K562 (cell line): ENCODE measurements around the gene CCNL2.

Experiments
- NFIC ChIP-seq: fragments of 450-650 bp; IDR thresholded peaks from 2 replicates; pipeline ENCODE4 v1.6.1; 2017; ENCODE audit warnings: mild to moderate bottlenecking, inconsistent platforms
- RCOR1 ChIP-seq, 2 experiments: IDR thresholded peaks; 2 replicates each; pipeline ENCODE4 v1.6.1; 2012; ENCODE audit warnings: low read depth in 2 of 2, low read length in 2 of 2, borderline replicate concordance in 1 of 2, improper control_type of control experiment in 1 of 2

GRCh38 chr1:1354271-1355247 lies 44.6 kb downstream of the CCNL2 start:
- no peak for TF ChIP-seq NFIC
- TF ChIP-seq RCOR1 (IDR thresholded peaks at IDR 0.05; ENCODE audit: borderline replicate concordance in 1 of 2, low read depth in 2 of 2, low read length in 2 of 2), result no peak
